HepG2 (cell line): ENCODE results near the gene APIP. TPM values are rescaled to one million over a fixed set of nuclear protein-coding genes. Genes with fewer than 3 reads are reported as not detected.

Experiments used
- ATF2 ChIP-seq: sonication (generic); formaldehyde crosslinking; IDR thresholded peaks from 2 replicates; pipeline ENCODE4 v1.4.0; 2020; ENCODE audit warnings: missing genetic modification reagents
- KLF11 ChIP-seq: IDR thresholded peaks from 2 replicates; pipeline ENCODE4 v1.6.1; 2016; ENCODE audit warnings: missing compliant biosample characterization
- KLF12 ChIP-seq: sonication (generic); formaldehyde crosslinking; IDR thresholded peaks from 2 replicates; pipeline ENCODE4 v1.4.0; 2020; ENCODE audit warnings: missing genetic modification reagents, borderline replicate concordance
- MED1 ChIP-seq: sonication (generic); formaldehyde crosslinking; IDR thresholded peaks from 2 replicates; pipeline ENCODE4 v1.4.0; 2020; ENCODE audit warnings: missing genetic modification reagents
- MYNN ChIP-seq: sonication (generic); formaldehyde crosslinking; IDR thresholded peaks from 2 replicates; pipeline ENCODE4 v1.4.0; 2020; ENCODE audit warnings: mild to moderate bottlenecking, low read depth, missing genetic modification reagents
- MZF1 ChIP-seq: sonication (generic); formaldehyde crosslinking; IDR thresholded peaks from 2 replicates; pipeline ENCODE4 v1.8.1; 2023; ENCODE audit warnings: mild to moderate bottlenecking, missing genetic modification reagents, borderline replicate concordance
- RFX3 ChIP-seq: IDR thresholded peaks from 2 replicates; pipeline ENCODE4 v1.6.1; 2016; ENCODE audit warnings: missing biosample characterization, missing genetic modification reagents
- RXRB ChIP-seq: IDR thresholded peaks from 2 replicates; pipeline ENCODE4 v1.6.1; 2016; ENCODE audit warnings: borderline replicate concordance, missing genetic modification reagents, missing compliant biosample characterization
- SIX1 ChIP-seq: sonication (generic); formaldehyde crosslinking; IDR thresholded peaks from 2 replicates; pipeline ENCODE4 v1.4.0; 2020; ENCODE audit warnings: missing genetic modification reagents, borderline replicate concordance
- SNRNP70 ChIP-seq: fragments of 200-400 bp; formaldehyde crosslinking; IDR thresholded peaks from 2 replicates; pipeline ENCODE4 v1.6.1; 2017; ENCODE audit warnings: mild to moderate bottlenecking, low read depth, low read length, moderate library complexity
- SP1 ChIP-seq, 2 experiments: fragments of 450-650 bp in 1 of 2; sonication (generic) in 1 of 2; formaldehyde crosslinking in 1 of 2; IDR thresholded peaks; 2 replicates each; pipeline versions ENCODE4 v1.4.0 to v1.6.1; 2016 to 2020; ENCODE audit warnings: missing genetic modification reagents in 1 of 2
- TCF12 ChIP-seq, 2 experiments: fragments of 450-650 bp in 1 of 2; sonication (generic) in 1 of 2; formaldehyde crosslinking in 1 of 2; IDR thresholded peaks; 2 replicates each; pipeline versions ENCODE4 v1.6.1 to v1.8.0; 2017 to 2022; ENCODE audit warnings: antibody characterized with exemption in 1 of 2, mild to moderate bottlenecking in 1 of 2, missing genetic modification reagents in 1 of 2, moderate library complexity in 1 of 2
- TEF ChIP-seq: sonication (generic); formaldehyde crosslinking; IDR thresholded peaks from 2 replicates; pipeline ENCODE4 v1.5.0; 2020; ENCODE audit warnings: missing genetic modification reagents
- YY1 ChIP-seq: IDR thresholded peaks from 2 replicates; pipeline ENCODE4 v1.6.1; 2011; ENCODE audit warnings: low read length, low read depth, moderate library complexity, mild to moderate bottlenecking; ENCODE audit not compliant: insufficient read depth, insufficient replicate concordance
- ZBTB25 ChIP-seq: IDR thresholded peaks from 2 replicates; pipeline ENCODE4 v1.6.1; 2018; ENCODE audit warnings: missing genetic modification reagents
- ZNF12 ChIP-seq: sonication (generic); formaldehyde crosslinking; IDR thresholded peaks from 2 replicates; pipeline ENCODE4 v1.5.0; 2020; ENCODE audit warnings: missing genetic modification reagents
- ZNF232 ChIP-seq: sonication (generic); formaldehyde crosslinking; IDR thresholded peaks from 2 replicates; pipeline ENCODE4 v1.4.0; 2020; ENCODE audit warnings: missing genetic modification reagents, borderline replicate concordance
- ZNF609 ChIP-seq: sonication (generic); formaldehyde crosslinking; IDR thresholded peaks from 2 replicates; pipeline ENCODE4 v1.4.0; 2020; ENCODE audit warnings: mild to moderate bottlenecking, missing genetic modification reagents, borderline replicate concordance
- ZNF790 ChIP-seq: sonication (generic); formaldehyde crosslinking; IDR thresholded peaks from 2 replicates; pipeline ENCODE4 v1.8.0; 2022; ENCODE audit warnings: missing genetic modification reagents, mild to moderate bottlenecking, borderline replicate concordance
- ZSCAN21 ChIP-seq: sonication (generic); formaldehyde crosslinking; IDR thresholded peaks from 2 replicates; pipeline ENCODE4 v1.8.0; 2022; ENCODE audit warnings: mild to moderate bottlenecking, missing genetic modification reagents, moderate library complexity, borderline replicate concordance
- polyA plus RNA-seq, 8 experiments: library from polyadenylated mRNA; depleted of rRNA in 3 of 8; stranded (reverse) in 7 of 8; unstranded in 1 of 8; fragments of >200 nt; fragmentation: Illumina TruSeq in 4 of 8; extraction: Trizol in 4 of 8; gene quantifications; 2 replicates each; pipeline versions ENCODE4 v1.2.1 to v1.2.3, GENCODE V29; 2011 to 2016; ENCODE audit warnings: low read depth in 4 of 8, missing spikeins in 1 of 8, mixed read lengths in 1 of 8; ENCODE audit not compliant: insufficient read depth in 1 of 8
- total RNA-seq, 5 experiments: library from RNA; depleted of rRNA; stranded (reverse); fragments of >200 nt; fragmentation: Illumina TruSeq; extraction: Trizol; gene quantifications; 2 replicates each; pipeline ENCODE4 v1.2.3, GENCODE V29; 2016; ENCODE audit warnings: low read depth in 1 of 5

Gene APIP
- total and polyA plus RNA-seq, 2 of the 13 experiments (the other 11 are each of a cell fraction or from before 2014, with no cell fraction given), result 16.9 to 31.0 TPM

- TF ChIP-seq ZSCAN21 (CRISPR knock-in tag) (0 out of 2 replicates have a peak, but pooled peaks have one; percentile 49), RFX3 (CRISPR knock-in tag) (no peak), ZNF790 (no peak; the same call in 1 of the 2 replicates), MYNN (0 out of 2 replicates have a peak, but pooled peaks have one; percentile 62), TEF (peak; percentile 12; the same call in 1 of the 2 replicates), MED1 (CRISPR knock-in tag) (peak; percentile 93), ZNF609 (CRISPR knock-in tag) (peak; percentile 46; the same call in 1 of the 2 replicates), KLF11 (CRISPR knock-in tag) (peak; percentile 89), ZNF12 (peak; percentile 72), ATF2 (CRISPR knock-in tag) (0 out of 2 replicates have a peak, but pooled peaks have one; percentile 59), ZNF232 (CRISPR knock-in tag) (peak; percentile 90; the same call in 1 of the 2 replicates), SNRNP70 (no peak), RXRB (CRISPR knock-in tag) (peak; percentile 81), ZBTB25 (CRISPR knock-in tag) (peak; percentile 82; the same call in 1 of the 2 replicates), YY1 (no peak), TCF12 (IDR thresholded peaks at IDR 0.05) (no peak), TCF12 (CRISPR knock-in tag; IDR thresholded peaks at IDR 0.05) (no peak), KLF12 (CRISPR knock-in tag) (no peak), MZF1 (CRISPR knock-in tag) (no peak), SIX1 (CRISPR knock-in tag) (no peak), SP1 (IDR thresholded peaks at IDR 0.05) (no peak), SP1 (CRISPR knock-in tag; IDR thresholded peaks at IDR 0.05) (no peak)
These were observed 13.9 kb upstream of the APIP start (continued) for GRCh38 chr11:34929794-34930763.
